Adrenal gland (tissue), 12 donors: ENCODE results near the gene ZFAND4. TPM values are rescaled to one million over a fixed set of nuclear protein-coding genes. Genes with fewer than 3 reads are reported as not detected.

Experiments
- DNase-seq, 7 donors: peaks; one replicate each; pipeline ENCODE4 v3.0.0-alpha.2; 2019 to 2020
- H3K27ac ChIP-seq, 5 donors: fragments of 200-600 bp; sonication (generic) in 4 of 5; 1 replicate in 3 of 5; 2 replicates in 2 of 5; pipeline versions ENCODE4 v1.5.1 to v1.8.0; 2016 to 2020; ENCODE audit warnings: mild to moderate bottlenecking in 1 of 5
- H3K27me3 ChIP-seq: fragments of 200-600 bp; 2 replicates; pipeline ENCODE4 v1.8.0; 2021
- H3K36me3 ChIP-seq, 2 donors: fragments of 200-600 bp; replicated peaks in 1 of 2; 1 replicate in 1 of 2; 2 replicates in 1 of 2; pipeline versions ENCODE4 v1.5.1 to v1.8.0; 2018 to 2022
- H3K4me1 ChIP-seq, 2 donors: fragments of 200-600 bp; replicated peaks in 1 of 2; 1 replicate in 1 of 2; 2 replicates in 1 of 2; pipeline versions ENCODE4 v1.5.1 to v1.8.0; 2018 to 2021
- H3K4me3 ChIP-seq, 4 donors: fragments of 200-600 bp; sonication (generic) in 3 of 4; one replicate each; pipeline ENCODE4 v1.5.1; 2016 to 2018
- H3K9me3 ChIP-seq, 3 donors: fragments of 200-600 bp; sonication (generic) in 1 of 3; replicated peaks in 1 of 3; 1 replicate in 2 of 3; 2 replicates in 1 of 3; pipeline versions ENCODE4 v1.5.1 to v1.8.0; 2016 to 2021
- CTCF ChIP-seq, 6 experiments: fragments of 450-650 bp in 4 of 6; fragments of 200-600 bp in 2 of 6; sonication (generic) in 1 of 6; IDR thresholded peaks; 1 replicate in 5 of 6; 2 replicates in 1 of 6; pipeline versions ENCODE4 v1.5.1 to v1.8.0; 2016 to 2021; ENCODE audit warnings: antibody characterized with exemption in 6 of 6, mild to moderate bottlenecking in 2 of 6, moderate library complexity in 1 of 6
- POLR2A ChIP-seq, 2 donors: fragments of 450-650 bp; IDR thresholded peaks; one replicate each; pipeline ENCODE4 v1.6.1; 2017; ENCODE audit warnings: antibody characterized with exemption in 2 of 2, mild to moderate bottlenecking in 2 of 2, moderate library complexity in 1 of 2
- WGBS, 4 donors: extraction: QIAGEN DNeasy Blood & Tissue Kit in 2 of 4; methylation state at CpG; one replicate each; pipeline versions ENCODE4 v1.1.5 to v1.1.7; 2013 to 2017; 5-methylcytosine and 5-hydroxymethylcytosine counted together
- intact Hi-C, 2 donors: fragments of 100-400 bp; cut with DNase I; formaldehyde crosslinking; loops; one replicate each; pipeline versions ENCODE4 v1.14.1 to v1.15.0; 2022 to 2023
- polyA plus RNA-seq, 3 donors: library from polyadenylated mRNA; stranded (reverse); fragments of 200-250 nt in 2 of 3; fragments of 350-450 nt in 1 of 3; fragmentation: Illumina TruSeq in 1 of 3; extraction: RNeasy Lipid Tissue Mini Kit (QIAGEN cat#74804) in 1 of 3; gene quantifications; one replicate each; pipeline ENCODE4 v1.2.3, GENCODE V29; 2013 to 2014
- total RNA-seq, 9 donors: library from RNA; depleted of rRNA in 4 of 9; stranded (reverse); fragments of >200 nt in 4 of 9; fragments of 120-200 nt in 1 of 9; fragmentation: NEBNext Ultra II Directional in 1 of 9; extraction: Animal tissue kit (Norgen Biotek cat#: 25700) in 1 of 9; gene quantifications; one replicate each; pipeline versions ENCODE4 v1.1.0 to v1.2.4, GENCODE V29; 2013 to 2023
- donor health status: healthy with polysubstance abuse.
- donor health status: Bipolar disorder and iron deficiency.
- donor health status: DM: yes; HTN: yes; CAD: no.
- donor health status: DM: no; HTN: no; CAD: no.
- donor health status: DM: no; HTN: no; CAD: no.
- donor health status: DM: yes; HTN: yes; CAD: no.

Gene ZFAND4
- total and polyA plus RNA-seq, 12 donors, result 7.1 to 48.7 (median 26.6) TPM

- H3K36me3 ChIP-seq, result peaks cover 0 to 15% of the 10 kb centered on the region in 2 donors
- H3K4me3 ChIP-seq, result no peak overlapping the region
- H3K4me1 ChIP-seq, result peaks cover 4 to 13% of the 10 kb centered on the region in 2 donors
- no peak overlapping the region for H3K27ac ChIP-seq
- H3K9me3 ChIP-seq, result no peaks in the 10 kb centered on the region
- intact Hi-C loops, result no loop called here
- no peak for DNase-seq
- TF ChIP-seq CTCF (IDR thresholded peaks at IDR 0.05), result no peak
- TF ChIP-seq POLR2A (IDR thresholded peaks at IDR 0.05), result no peak
- H3K27me3 ChIP-seq, result no peaks in the 10 kb centered on the region
- 96 to 100% (median 99%) methylated on average over 1 of the region's 1 CpG for WGBS, 4 donors
These were observed 28.0 kb downstream of the ZFAND4 start for GRCh38 chr10:45644527-45644926.

DNA sequence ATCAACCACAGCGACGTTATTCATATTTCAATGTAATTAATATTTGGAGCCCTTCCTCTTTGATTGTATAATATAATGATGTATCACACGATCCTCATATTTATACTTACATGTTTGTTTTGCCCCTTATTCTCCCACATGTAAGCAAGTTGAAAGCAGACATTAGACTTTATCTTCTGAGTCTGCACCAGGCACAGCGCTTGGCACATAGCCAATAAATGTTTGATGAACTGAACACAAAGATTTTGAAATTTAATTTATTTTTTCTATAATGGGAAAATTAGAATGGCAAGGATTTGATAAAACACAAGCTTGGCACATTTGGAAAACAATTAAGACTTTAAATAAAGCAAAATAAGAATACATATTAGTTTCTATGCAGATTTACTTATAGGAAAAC lies 31.6 kb downstream of the ZFAND4 start:
- no peak for DNase-seq
- TF ChIP-seq CTCF (IDR thresholded peaks at IDR 0.05) (no peak), POLR2A (IDR thresholded peaks at IDR 0.05) (no peak)
- Histone ChIP-seq H3K36me3 (no peaks in the 10 kb centered on the region), H3K4me1 (peaks cover 4 to 13% of the 10 kb centered on the region in 2 donors), H3K27me3 (no peaks in the 10 kb centered on the region), H3K9me3 (no peaks in the 10 kb centered on the region), H3K27ac (no peak overlapping the region), H3K4me3 (no peak overlapping the region)
- intact Hi-C loops, result no loop called here
- WGBS, 4 donors, result 88 to 92% (median 90%) methylated on average over 4 of the region's 4 CpGs

- TF ChIP-seq CTCF (IDR thresholded peaks at IDR 0.05), result no peak
- TF ChIP-seq POLR2A (IDR thresholded peaks at IDR 0.05), result no peak
- H3K27ac ChIP-seq, result peak overlapping the region in 1 of 5 donors; percentile 18
- WGBS, 4 donors, result 41 to 63% (median 49%) methylated on average over 1 of the region's 1 CpG
- no peaks in the 10 kb centered on the region for H3K9me3 ChIP-seq
- H3K27me3 ChIP-seq, result no peaks in the 10 kb centered on the region
- peak in 2 of 7 donors; percentile 33 to 35 for DNase-seq
- intact Hi-C loops, result no loop called here
- no peak overlapping the region for H3K4me3 ChIP-seq
- peaks cover 4 to 13% of the 10 kb centered on the region in 2 donors for H3K4me1 ChIP-seq
- no peaks in the 10 kb centered on the region for H3K36me3 ChIP-seq
These were observed 32.5 kb downstream of the ZFAND4 start for GRCh38 chr10:45640049-45640448.

GRCh38 chr10:45627412-45628048 lies 45.0 kb downstream of the ZFAND4 start:
- peak overlapping the region in 4 of 5 donors; percentile 41 to 83 (median 68) for H3K27ac ChIP-seq
- TF ChIP-seq POLR2A (IDR thresholded peaks at IDR 0.05) (peak in 1 of 2 donors; percentile 49), CTCF (IDR thresholded peaks at IDR 0.05) (no peak)
- WGBS, 4 donors, result 27 to 43% (median 37%) methylated on average over 5 of the region's 5 CpGs
- DNase-seq, result peak; percentile 78 to 94 (median 87)
- H3K4me3 ChIP-seq, result no peak overlapping the region
- no peaks in the 10 kb centered on the region for H3K27me3 ChIP-seq
- peaks cover 0 to 6% of the 10 kb centered on the region in 2 donors for H3K36me3 ChIP-seq
- peaks cover 21 to 42% of the 10 kb centered on the region in 2 donors for H3K4me1 ChIP-seq
- intact Hi-C loops, result no loop called here
- H3K9me3 ChIP-seq, result no peaks in the 10 kb centered on the region
